ENCODE measurements around the gene ZNF407.

Gene ZNF407

GRCh38 chr18:74733598-74733997 lies 135.9 kb downstream of the ZNF407 start:
- DNase-seq: no peak

GRCh38 chr18:74734013-74734444 lies 136.4 kb downstream of the ZNF407 start:
- no peak for DNase-seq

- DNase-seq: no peak
Observed at GRCh38 chr18:74739926-74740325, 142.3 kb downstream of the ZNF407 start.

GRCh38 chr18:74742573-74743243 lies 145.0 kb downstream of the ZNF407 start:
- no peak for DNase-seq

- no peak for DNase-seq
Observed at GRCh38 chr18:74745633-74746403, 148.1 kb downstream of the ZNF407 start.

GRCh38 chr18:74748809-74749208 lies 151.1 kb downstream of the ZNF407 start:
- no peak for DNase-seq

- no peak for DNase-seq
Observed at GRCh38 chr18:74758995-74759394, 161.3 kb downstream of the ZNF407 start.

GRCh38 chr18:74760026-74760425 lies 162.4 kb downstream of the ZNF407 start:
- no peak for DNase-seq

- DNase-seq: no peak
Observed at GRCh38 chr18:74760436-74760835, 162.8 kb downstream of the ZNF407 start.

- peak; percentile 5 to 42 (median 36) for DNase-seq
Observed at GRCh38 chr18:74766251-74766650, 168.6 kb downstream of the ZNF407 start.

GRCh38 chr18:74768096-74768495 lies 170.4 kb downstream of the ZNF407 start:
- no peak for DNase-seq

GRCh38 chr18:74773171-74773624 lies 175.5 kb downstream of the ZNF407 start:
- no peak for DNase-seq

GRCh38 chr18:74774486-74774885 lies 176.8 kb downstream of the ZNF407 start:
- no peak for DNase-seq

GRCh38 chr18:74775239-74775638 lies 177.6 kb downstream of the ZNF407 start:
- DNase-seq: no peak

- no peak for DNase-seq
Observed at GRCh38 chr18:74778191-74778847, 180.6 kb downstream of the ZNF407 start.

- no peak for DNase-seq
Observed at GRCh38 chr18:74784752-74785151, 187.1 kb downstream of the ZNF407 start.

GRCh38 chr18:74785632-74786031 lies 188.0 kb downstream of the ZNF407 start:
- DNase-seq: no peak

- no peak for DNase-seq
Observed at GRCh38 chr18:74788657-74789056, 191.0 kb downstream of the ZNF407 start.

- no peak for DNase-seq
Observed at GRCh38 chr18:74789078-74789477, 191.4 kb downstream of the ZNF407 start.

GRCh38 chr18:74790451-74790850 lies 192.8 kb downstream of the ZNF407 start:
- DNase-seq: no peak

- no peak for DNase-seq
Observed at GRCh38 chr18:74791501-74792194, 194.0 kb downstream of the ZNF407 start.

- DNase-seq: no peak
Observed at GRCh38 chr18:74793746-74794145, 196.1 kb downstream of the ZNF407 start.

- no peak for DNase-seq
Observed at GRCh38 chr18:74795751-74796150, 198.1 kb downstream of the ZNF407 start.

Measured in suppressor macrophage (primary cell).